Mesendoderm (in vitro differentiated cells): ENCODE results near the gene BRMS1L.

ENCODE experiments used
- DNase-seq: peaks from one replicate; pipeline ENCODE4 v3.0.0; 2013
- H2AK5ac ChIP-seq: 2 replicates; pipeline ENCODE4 v1.6.1; 2013; ENCODE audit warnings: low read length, inconsistent platforms
- H2BK120ac ChIP-seq: 2 replicates; pipeline ENCODE4 v1.6.1; 2013; ENCODE audit warnings: low read depth, mild to moderate bottlenecking, low read length, moderate library complexity, mixed read lengths
- H2BK15ac ChIP-seq: replicated peaks from 2 replicates; pipeline ENCODE4 v1.6.1; 2013; ENCODE audit warnings: low read depth, mild to moderate bottlenecking, moderate library complexity
- H2BK5ac ChIP-seq: 2 replicates; pipeline ENCODE4 v1.6.1; 2013; ENCODE audit warnings: low read length, inconsistent platforms
- H3K18ac ChIP-seq: 2 replicates; pipeline ENCODE4 v1.6.1; 2013; ENCODE audit warnings: mild to moderate bottlenecking, low read length, mixed read lengths
- H3K23ac ChIP-seq: one replicate; pipeline ENCODE4 v1.6.1; 2013; ENCODE audit warnings: low read length
- H3K27ac ChIP-seq: 2 replicates; pipeline ENCODE4 v1.5.1; 2013; ENCODE audit warnings: low read depth, mild to moderate bottlenecking, inconsistent platforms, low read length, moderate library complexity
- H3K27me3 ChIP-seq: 2 replicates; pipeline ENCODE4 v1.6.1; 2013; ENCODE audit warnings: low read length, control low read depth, mild to moderate bottlenecking, inconsistent platforms; ENCODE audit not compliant: insufficient read depth, poor library complexity
- H3K36me3 ChIP-seq: 2 replicates; pipeline ENCODE4 v1.6.1; 2013; ENCODE audit warnings: low read length, inconsistent platforms; ENCODE audit not compliant: control insufficient read depth, insufficient read depth
- H3K4ac ChIP-seq: one replicate; pipeline ENCODE4 v1.6.1; 2013; ENCODE audit warnings: low read depth, mild to moderate bottlenecking, low read length, moderate library complexity
- H3K4me1 ChIP-seq: 2 replicates; pipeline ENCODE4 v1.6.1; 2013; ENCODE audit warnings: low read depth, low read length, inconsistent platforms; ENCODE audit not compliant: control insufficient read depth
- H3K4me2 ChIP-seq: 2 replicates; pipeline ENCODE4 v1.6.1; 2013; ENCODE audit warnings: low read length
- H3K4me3 ChIP-seq: 2 replicates; pipeline ENCODE4 v1.5.1; 2013; ENCODE audit warnings: mild to moderate bottlenecking, low read length
- H3K56ac ChIP-seq: one replicate; pipeline ENCODE4 v1.6.1; 2013; ENCODE audit warnings: low read length
- H3K79me1 ChIP-seq: 2 replicates; pipeline ENCODE4 v1.6.1; 2013; ENCODE audit warnings: low read length, inconsistent platforms
- H3K79me2 ChIP-seq: 2 replicates; pipeline ENCODE4 v1.6.1; 2013; ENCODE audit warnings: mild to moderate bottlenecking, low read length; ENCODE audit not compliant: control insufficient read depth, insufficient read depth
- H3K9ac ChIP-seq: 2 replicates; pipeline ENCODE4 v1.6.1; 2013; ENCODE audit warnings: low read length, inconsistent platforms
- H4K5ac ChIP-seq: one replicate; pipeline ENCODE4 v1.6.1; 2013; ENCODE audit warnings: low read length
- H4K8ac ChIP-seq: one replicate; pipeline ENCODE4 v1.6.1; 2013; ENCODE audit warnings: low read depth, mild to moderate bottlenecking, control low read depth, low read length, moderate library complexity
- WGBS: extraction: QIAGEN DNeasy Blood & Tissue Kit; methylation state at CpG from one replicate; pipeline ENCODE4 v1.1.7; 2013; ENCODE audit warnings: low lambda C conversion rate, missing lambda C conversion rate; ENCODE audit not compliant: insufficient coverage; ENCODE audit errors: extremely low coverage; 5-methylcytosine and 5-hydroxymethylcytosine counted together

BRMS1L gene

GRCh38 chr14:35854696-35855270 lies 28.6 kb downstream of the BRMS1L start:
- H2BK120ac ChIP-seq, result no peak overlapping the region
- no peak overlapping the region for H4K8ac ChIP-seq
- DNase-seq, result no peak
- no peaks in the 10 kb centered on the region for H3K79me1 ChIP-seq
- no peaks in the 10 kb centered on the region for H3K4me1 ChIP-seq
- H3K4me2 ChIP-seq, result no peak overlapping the region
- H3K79me2 ChIP-seq, result no peaks in the 10 kb centered on the region
- no peak overlapping the region for H2BK5ac ChIP-seq
- no peak overlapping the region for H3K56ac ChIP-seq
- H3K18ac ChIP-seq, result no peak overlapping the region
- H4K5ac ChIP-seq, result no peak overlapping the region
- WGBS, result no CpG with 5 or more reads among the region's 1 CpG
- H3K9ac ChIP-seq, result no peak overlapping the region
- H3K27ac ChIP-seq, result no peak overlapping the region
- no peaks in the 10 kb centered on the region for H3K27me3 ChIP-seq
- no peak overlapping the region for H3K4me3 ChIP-seq
- H3K36me3 ChIP-seq, result no peaks in the 10 kb centered on the region
- H2AK5ac ChIP-seq, result no peak overlapping the region
- H3K23ac ChIP-seq, result no peak overlapping the region
- H2BK15ac ChIP-seq, result no peak overlapping the region
- no peak overlapping the region for H3K4ac ChIP-seq

GRCh38 chr14:35855876-35856481 lies 29.8 kb downstream of the BRMS1L start:
- peak; percentile 1 for DNase-seq
- no peak overlapping the region for H3K23ac ChIP-seq
- H3K4me2 ChIP-seq, result no peak overlapping the region
- H2BK5ac ChIP-seq, result no peak overlapping the region
- H3K18ac ChIP-seq, result no peak overlapping the region
- H4K5ac ChIP-seq, result no peak overlapping the region
- H3K27me3 ChIP-seq, result no peaks in the 10 kb centered on the region
- H4K8ac ChIP-seq, result no peak overlapping the region
- no CpG with 5 or more reads among the region's 6 CpGs for WGBS
- no peak overlapping the region for H3K4me3 ChIP-seq
- no peak overlapping the region for H3K4ac ChIP-seq
- no peak overlapping the region for H3K27ac ChIP-seq
- H3K79me1 ChIP-seq, result no peaks in the 10 kb centered on the region
- no peak overlapping the region for H2BK120ac ChIP-seq
- H2BK15ac ChIP-seq, result no peak overlapping the region
- no peaks in the 10 kb centered on the region for H3K79me2 ChIP-seq
- H3K36me3 ChIP-seq, result no peaks in the 10 kb centered on the region
- no peaks in the 10 kb centered on the region for H3K4me1 ChIP-seq
- H3K56ac ChIP-seq, result no peak overlapping the region
- no peak overlapping the region for H3K9ac ChIP-seq
- no peak overlapping the region for H2AK5ac ChIP-seq

- no peaks in the 10 kb centered on the region for H3K36me3 ChIP-seq
- no peaks in the 10 kb centered on the region for H3K4me1 ChIP-seq
- no peak overlapping the region for H3K18ac ChIP-seq
- no peak overlapping the region for H3K23ac ChIP-seq
- H3K27me3 ChIP-seq, result no peaks in the 10 kb centered on the region
- H3K56ac ChIP-seq, result no peak overlapping the region
- H3K79me2 ChIP-seq, result no peaks in the 10 kb centered on the region
- no peak overlapping the region for H3K27ac ChIP-seq
- no peak overlapping the region for H2AK5ac ChIP-seq
- no peak overlapping the region for H3K4ac ChIP-seq
- peak; percentile 16 for DNase-seq
- H4K5ac ChIP-seq, result no peak overlapping the region
- H3K4me3 ChIP-seq, result no peak overlapping the region
- H3K9ac ChIP-seq, result no peak overlapping the region
- no peak overlapping the region for H4K8ac ChIP-seq
- H3K79me1 ChIP-seq, result no peaks in the 10 kb centered on the region
- no peak overlapping the region for H2BK120ac ChIP-seq
- no peak overlapping the region for H3K4me2 ChIP-seq
- H2BK15ac ChIP-seq, result no peak overlapping the region
- H2BK5ac ChIP-seq, result no peak overlapping the region
- WGBS, result no CpG with 5 or more reads among the region's 7 CpGs
These were observed 32.5 kb downstream of the BRMS1L start for GRCh38 chr14:35858521-35859209.

- Histone ChIP-seq H2AK5ac (no peak overlapping the region), H3K79me2 (no peaks in the 10 kb centered on the region), H3K4me1 (no peaks in the 10 kb centered on the region), H3K4me3 (no peak overlapping the region), H2BK5ac (no peak overlapping the region), H3K18ac (no peak overlapping the region), H3K79me1 (no peaks in the 10 kb centered on the region), H2BK15ac (no peak overlapping the region), H3K9ac (no peak overlapping the region), H3K27me3 (no peaks in the 10 kb centered on the region), H3K4me2 (no peak overlapping the region), H3K4ac (no peak overlapping the region), H3K56ac (no peak overlapping the region), H4K8ac (no peak overlapping the region), H4K5ac (no peak overlapping the region), H2BK120ac (no peak overlapping the region), H3K23ac (no peak overlapping the region), H3K36me3 (no peaks in the 10 kb centered on the region), H3K27ac (no peak overlapping the region)
- no CpG with 5 or more reads among the region's 3 CpGs for WGBS
- no peak for DNase-seq
These were observed 35.2 kb downstream of the BRMS1L start for GRCh38 chr14:35861204-35861868.

GRCh38 chr14:35865611-35866324 lies 39.6 kb downstream of the BRMS1L start:
- no peaks in the 10 kb centered on the region for H3K79me2 ChIP-seq
- WGBS, result no CpG with 5 or more reads among the region's 6 CpGs
- no peak overlapping the region for H2AK5ac ChIP-seq
- no peak overlapping the region for H3K18ac ChIP-seq
- H3K27me3 ChIP-seq, result no peaks in the 10 kb centered on the region
- H3K23ac ChIP-seq, result no peak overlapping the region
- H3K4ac ChIP-seq, result no peak overlapping the region
- H3K27ac ChIP-seq, result no peak overlapping the region
- H2BK120ac ChIP-seq, result no peak overlapping the region
- no peaks in the 10 kb centered on the region for H3K36me3 ChIP-seq
- no peak overlapping the region for H3K4me2 ChIP-seq
- H3K56ac ChIP-seq, result no peak overlapping the region
- no peak overlapping the region for H3K4me3 ChIP-seq
- no peak overlapping the region for H4K8ac ChIP-seq
- no peaks in the 10 kb centered on the region for H3K4me1 ChIP-seq
- H2BK15ac ChIP-seq, result no peak overlapping the region
- H2BK5ac ChIP-seq, result no peak overlapping the region
- H4K5ac ChIP-seq, result no peak overlapping the region
- H3K79me1 ChIP-seq, result no peaks in the 10 kb centered on the region
- H3K9ac ChIP-seq, result no peak overlapping the region
- DNase-seq, result no peak
